ENCODE measurements around the gene EFCAB5. TPM values are rescaled to one million over a fixed set of nuclear protein-coding genes. Genes with fewer than 3 reads are reported as not detected.
"Not testable (repeated sequence)": the region's sequence is repeated elsewhere in the genome, so short reads cannot be mapped to it uniquely, and the experiment has no call there.

EFCAB5 gene
- total RNA-seq, 4 donors from 2014 or later, result 0.46 to 0.47 TPM; not detected in 2

GRCh38 chr17:30005709-30006320 is 64.4 kb downstream of the EFCAB5 start:
- ATAC-seq (ENCODE audit: low FRiP score) (no peak), DNase-seq (ENCODE audit: low spot score) (no peak)

GRCh38 chr17:30011934-30012333 is 70.5 kb downstream of the EFCAB5 start:
- not testable (repeated sequence) for DNase-seq (ENCODE audit: low spot score); ATAC-seq (ENCODE audit: low FRiP score)

More at GRCh38 chr17:30005709-30006320, 64.4 kb downstream of the EFCAB5 start:
- TF ChIP-seq CTCF (IDR thresholded peaks at IDR 0.05), result no peak

- DNase-seq (ENCODE audit: low spot score), result no peak
- no peak for TF ChIP-seq CTCF (IDR thresholded peaks at IDR 0.05)
- no peak for ATAC-seq (ENCODE audit: low FRiP score)
Measured at GRCh38 chr17:30021708-30022317, 80.4 kb downstream of the EFCAB5 start.

- ATAC-seq (ENCODE audit: low FRiP score); DNase-seq (ENCODE audit: low spot score): not testable (repeated sequence)
Measured at GRCh38 chr17:30025325-30025724, 83.9 kb downstream of the EFCAB5 start.

GRCh38 chr17:30027676-30028075 is 86.2 kb downstream of the EFCAB5 start:
- no peak for ATAC-seq (ENCODE audit: low FRiP score)
- no peak for TF ChIP-seq CTCF (IDR thresholded peaks at IDR 0.05)
- no peak for DNase-seq (ENCODE audit: low spot score)

GRCh38 chr17:30031214-30031869 is 89.9 kb downstream of the EFCAB5 start:
- ATAC-seq (ENCODE audit: low FRiP score), result no peak
- no peak for TF ChIP-seq CTCF (IDR thresholded peaks at IDR 0.05)

GRCh38 chr17:30035369-30035768 is 93.9 kb downstream of the EFCAB5 start:
- TF ChIP-seq CTCF (IDR thresholded peaks at IDR 0.05), result no peak

More at GRCh38 chr17:30031214-30031869, 89.9 kb downstream of the EFCAB5 start:
- DNase-seq (ENCODE audit: low spot score), result no peak

GRCh38 chr17:30040719-30041518 is 99.5 kb downstream of the EFCAB5 start:
- DNase-seq (ENCODE audit: low spot score); ATAC-seq (ENCODE audit: low FRiP score): not testable (repeated sequence)

More at GRCh38 chr17:30035369-30035768, 93.9 kb downstream of the EFCAB5 start:
- DNase-seq (ENCODE audit: low spot score) (no peak), ATAC-seq (ENCODE audit: low FRiP score) (no peak)
